Stimulated activated naive CD8-positive, alpha-beta T cell treated with anti-CD3 and anti-CD28 coated beads, Interleukin-15, Interleukin-2, amounts not matched to agents 100 ng/mL and 50 ng/mL, for 24 hours (primary cell): Measurements from ENCODE around the gene IDI1.
A peak's percentile ranks its signal among the peaks of the same experiment; 100 is the strongest.
"Not testable (repeated sequence)": the region's sequence is repeated elsewhere in the genome, so short reads cannot be mapped to it uniquely, and the experiment has no call there.

Experiments
- H3K27ac Mint-ChIP-seq: one replicate; pipeline ENCODE4 v1.8.0; 2021; ENCODE audit warnings: mild to moderate bottlenecking, mixed read lengths
- H3K27me3 Mint-ChIP-seq: one replicate; pipeline ENCODE4 v1.8.0; 2021; ENCODE audit warnings: mixed read lengths
- H3K36me3 Mint-ChIP-seq: one replicate; pipeline ENCODE4 v1.8.0; 2021; ENCODE audit warnings: low read depth, mixed read lengths
- H3K4me1 Mint-ChIP-seq: one replicate; pipeline ENCODE4 v1.8.0; 2021; ENCODE audit warnings: low read depth, mixed read lengths
- H3K4me3 Mint-ChIP-seq: one replicate; pipeline ENCODE4 v1.8.0; 2021; ENCODE audit warnings: mild to moderate bottlenecking, mixed read lengths
- H3K9me3 Mint-ChIP-seq: one replicate; pipeline ENCODE4 v1.8.0; 2021; ENCODE audit warnings: mixed read lengths

Gene IDI1

GRCh38 chr10:1050554-1050953, 1.6 kb upstream of the IDI1 start:
- Mint-ChIP-seq H3K4me1 (peaks cover 72% of the 10 kb centered on the region), H3K27ac (peak overlapping the region; percentile 61), H3K4me3 (peak overlapping the region; percentile 98), H3K36me3 (peaks cover 56% of the 10 kb centered on the region), H3K9me3 (no peaks in the 10 kb centered on the region), H3K27me3 (no peaks in the 10 kb centered on the region)

GRCh38 chr10:1050145-1050544, 1.2 kb upstream of the IDI1 start:
- Mint-ChIP-seq H3K36me3 (peaks cover 61% of the 10 kb centered on the region), H3K9me3 (no peaks in the 10 kb centered on the region), H3K4me1 (peaks cover 73% of the 10 kb centered on the region), H3K27me3 (no peaks in the 10 kb centered on the region), H3K27ac (peak overlapping the region; percentile 97), H3K4me3 (peak overlapping the region; percentile 98)

- Mint-ChIP-seq H3K27me3 (no peaks in the 10 kb centered on the region), H3K9me3 (no peaks in the 10 kb centered on the region), H3K27ac (peak overlapping the region; percentile 97), H3K36me3 (peaks cover 67% of the 10 kb centered on the region), H3K4me3 (peak overlapping the region; percentile 98), H3K4me1 (peaks cover 73% of the 10 kb centered on the region)
Observed at GRCh38 chr10:1049425-1049958, 573 bp upstream of the IDI1 start.

GRCh38 chr10:1048349-1048731, 579 bp downstream of the IDI1 start:
- peaks cover 66% of the 10 kb centered on the region for H3K36me3 Mint-ChIP-seq
- H3K9me3 Mint-ChIP-seq = no peaks in the 10 kb centered on the region
- peak overlapping the region; percentile 97 for H3K27ac Mint-ChIP-seq
- peaks cover 73% of the 10 kb centered on the region for H3K4me1 Mint-ChIP-seq
- H3K27me3 Mint-ChIP-seq = no peaks in the 10 kb centered on the region
- H3K4me3 Mint-ChIP-seq = peak overlapping the region; percentile 98

- peaks cover 66% of the 10 kb centered on the region for H3K36me3 Mint-ChIP-seq
- H3K9me3 Mint-ChIP-seq = no peaks in the 10 kb centered on the region
- H3K4me1 Mint-ChIP-seq = peaks cover 73% of the 10 kb centered on the region
- H3K27me3 Mint-ChIP-seq = no peaks in the 10 kb centered on the region
- H3K27ac Mint-ChIP-seq = peak overlapping the region; percentile 97
- peak overlapping the region; percentile 98 for H3K4me3 Mint-ChIP-seq
Observed at GRCh38 chr10:1047937-1048336, 982 bp downstream of the IDI1 start.

- peak overlapping the region; percentile 80 for H3K27ac Mint-ChIP-seq
- H3K27me3 Mint-ChIP-seq = no peaks in the 10 kb centered on the region
- peaks cover 56% of the 10 kb centered on the region for H3K36me3 Mint-ChIP-seq
- peaks cover 48% of the 10 kb centered on the region for H3K4me1 Mint-ChIP-seq
- H3K4me3 Mint-ChIP-seq = peak overlapping the region; percentile 56
- no peaks in the 10 kb centered on the region for H3K9me3 Mint-ChIP-seq
Observed at GRCh38 chr10:1045415-1045814, 3.5 kb downstream of the IDI1 start.

- Mint-ChIP-seq H3K27me3 (no peaks in the 10 kb centered on the region), H3K4me3 (peak overlapping the region; percentile 56), H3K4me1 (peaks cover 44% of the 10 kb centered on the region), H3K36me3 (peaks cover 56% of the 10 kb centered on the region), H3K27ac (peak overlapping the region; percentile 80), H3K9me3 (no peaks in the 10 kb centered on the region)
Observed at GRCh38 chr10:1044964-1045363, 4.0 kb downstream of the IDI1 start.

GRCh38 chr10:1044146-1044545, 4.8 kb downstream of the IDI1 start:
- Mint-ChIP-seq H3K4me3 (peak overlapping the region; percentile 56), H3K36me3 (peaks cover 53% of the 10 kb centered on the region), H3K27ac (peak overlapping the region; percentile 69), H3K9me3 (no peaks in the 10 kb centered on the region), H3K27me3 (no peaks in the 10 kb centered on the region), H3K4me1 (peaks cover 44% of the 10 kb centered on the region)

GRCh38 chr10:1043532-1043995, 5.4 kb downstream of the IDI1 start:
- Mint-ChIP-seq H3K36me3 (peaks cover 53% of the 10 kb centered on the region), H3K27ac (peak overlapping the region; percentile 69), H3K4me1 (peaks cover 44% of the 10 kb centered on the region), H3K27me3 (no peaks in the 10 kb centered on the region), H3K9me3 (no peaks in the 10 kb centered on the region), H3K4me3 (peak overlapping the region; percentile 56)

GRCh38 chr10:1041514-1041913, 7.4 kb downstream of the IDI1 start:
- Mint-ChIP-seq H3K4me1 (peaks cover 34% of the 10 kb centered on the region), H3K27me3 (no peaks in the 10 kb centered on the region), H3K4me3 (no peak overlapping the region), H3K9me3 (no peaks in the 10 kb centered on the region), H3K27ac (no peak overlapping the region), H3K36me3 (peaks cover 52% of the 10 kb centered on the region)

- peak overlapping the region; percentile 40 for H3K27ac Mint-ChIP-seq
- H3K4me3 Mint-ChIP-seq = no peak overlapping the region
- H3K4me1 Mint-ChIP-seq = peaks cover 27% of the 10 kb centered on the region
- no peaks in the 10 kb centered on the region for H3K9me3 Mint-ChIP-seq
- peaks cover 44% of the 10 kb centered on the region for H3K36me3 Mint-ChIP-seq
- H3K27me3 Mint-ChIP-seq = no peaks in the 10 kb centered on the region
Observed at GRCh38 chr10:1040133-1040532, 8.8 kb downstream of the IDI1 start.

- H3K4me3 Mint-ChIP-seq, H3K9me3 Mint-ChIP-seq, H3K27ac Mint-ChIP-seq, H3K27me3 Mint-ChIP-seq: not testable (repeated sequence)
- Mint-ChIP-seq H3K4me1 (peaks cover 13% of the 10 kb centered on the region), H3K36me3 (peaks cover 36% of the 10 kb centered on the region)
Observed at GRCh38 chr10:1038769-1039168, 10.2 kb downstream of the IDI1 start.

- peaks cover 37% of the 10 kb centered on the region for H3K36me3 Mint-ChIP-seq
- H3K4me3 Mint-ChIP-seq = no peak overlapping the region
- H3K27me3 Mint-ChIP-seq = no peaks in the 10 kb centered on the region
- H3K4me1 Mint-ChIP-seq = peaks cover 5% of the 10 kb centered on the region
- H3K27ac Mint-ChIP-seq = peak overlapping the region; percentile 71
- no peaks in the 10 kb centered on the region for H3K9me3 Mint-ChIP-seq
Observed at GRCh38 chr10:1037098-1037497, 11.8 kb downstream of the IDI1 start.

GRCh38 chr10:1036341-1036791, 12.6 kb downstream of the IDI1 start:
- Mint-ChIP-seq H3K4me1 (peaks cover 5% of the 10 kb centered on the region), H3K4me3 (no peak overlapping the region), H3K36me3 (peaks cover 35% of the 10 kb centered on the region), H3K9me3 (no peaks in the 10 kb centered on the region), H3K27ac (no peak overlapping the region), H3K27me3 (no peaks in the 10 kb centered on the region)

- no peak overlapping the region for H3K27ac Mint-ChIP-seq
- H3K4me1 Mint-ChIP-seq = peaks cover 5% of the 10 kb centered on the region
- H3K27me3 Mint-ChIP-seq = no peaks in the 10 kb centered on the region
- peaks cover 29% of the 10 kb centered on the region for H3K36me3 Mint-ChIP-seq
- no peak overlapping the region for H3K4me3 Mint-ChIP-seq
- no peaks in the 10 kb centered on the region for H3K9me3 Mint-ChIP-seq
Observed at GRCh38 chr10:1035201-1035600, 13.7 kb downstream of the IDI1 start.

- no peak overlapping the region for H3K4me3 Mint-ChIP-seq
- no peaks in the 10 kb centered on the region for H3K27me3 Mint-ChIP-seq
- peaks cover 26% of the 10 kb centered on the region for H3K36me3 Mint-ChIP-seq
- H3K4me1 Mint-ChIP-seq = peaks cover 5% of the 10 kb centered on the region
- H3K9me3 Mint-ChIP-seq = no peaks in the 10 kb centered on the region
- H3K27ac Mint-ChIP-seq = no peak overlapping the region
Observed at GRCh38 chr10:1034758-1035157, 14.2 kb downstream of the IDI1 start.
